MCF 10A (cell line): ENCODE results near the gene CENPM. TPM values are rescaled to one million over a fixed set of nuclear protein-coding genes. Genes with fewer than 3 reads are reported as not detected.

Source experiments
- BruUV-seq: library from RNA; stranded (reverse); fragments of 400-500 nt; replicated peaks from 2 replicates; lab custom pipeline; 2021; lab: Mats Ljungman, UMichigan
- CTCF ChIA-PET: fragments of 300-600 bp; sonication (Branson Sonifier 250); formaldehyde crosslinking; extraction: SDS; loops from one replicate; lab custom pipeline; 2021; ENCODE audit warnings: antibody characterized with exemption, inconsistent platforms; lab: Yijun Ruan, JAX
- POLR2A ChIA-PET: fragments of 300-600, 350-650 bp; sonication (Branson Sonifier 250); formaldehyde crosslinking; extraction: SDS; loops from one replicate; lab custom pipeline; 2020; ENCODE audit warnings: antibody characterized with exemption, inconsistent platforms; lab: Yijun Ruan, JAX
- DNase-seq: peaks from one replicate; pipeline ENCODE4 v3.0.0-alpha.2; 2018; ENCODE audit not compliant: unreplicated experiment
- H3K27ac Mint-ChIP-seq: one replicate; pipeline ENCODE4 v1.8.0; 2022; ENCODE audit warnings: mild to moderate bottlenecking, low read depth, mixed read lengths; ENCODE audit not compliant: unreplicated experiment
- H3K27me3 Mint-ChIP-seq: one replicate; pipeline ENCODE4 v1.8.0; 2022; ENCODE audit warnings: mixed read lengths; ENCODE audit not compliant: insufficient read depth, unreplicated experiment
- H3K36me3 Mint-ChIP-seq: one replicate; pipeline ENCODE4 v1.8.0; 2022; ENCODE audit warnings: mild to moderate bottlenecking, moderate library complexity, mixed read lengths; ENCODE audit not compliant: insufficient read depth, unreplicated experiment
- H3K4me1 Mint-ChIP-seq: one replicate; pipeline ENCODE4 v1.8.0; 2022; ENCODE audit warnings: mixed read lengths; ENCODE audit not compliant: insufficient read depth, unreplicated experiment
- H3K4me3 Mint-ChIP-seq: one replicate; pipeline ENCODE4 v1.8.0; 2022; ENCODE audit warnings: mild to moderate bottlenecking, moderate library complexity, mixed read lengths; ENCODE audit not compliant: unreplicated experiment
- H3K9me3 Mint-ChIP-seq: one replicate; pipeline ENCODE4 v1.8.0; 2022; ENCODE audit warnings: mixed read lengths; ENCODE audit not compliant: unreplicated experiment
- CTCF ChIP-seq: fragments of 200-600 bp; IDR thresholded peaks from one replicate; pipeline ENCODE4 v1.8.0; 2022; ENCODE audit warnings: antibody characterized with exemption, mild to moderate bottlenecking; ENCODE audit not compliant: unreplicated experiment
- intact Hi-C: fragments of 100-400 bp; cut with micrococcal nuclease; formaldehyde crosslinking; loops from 2 replicates; pipeline ENCODE4 v1.14.1; 2022
- total RNA-seq: library from RNA; stranded (reverse); gene quantifications from 2 replicates; pipeline ENCODE4 v1.2.3, GENCODE V29; 2022

The CENPM gene
- total RNA-seq, 1 experiment from 2014 or later: 21.1 TPM

DNA sequence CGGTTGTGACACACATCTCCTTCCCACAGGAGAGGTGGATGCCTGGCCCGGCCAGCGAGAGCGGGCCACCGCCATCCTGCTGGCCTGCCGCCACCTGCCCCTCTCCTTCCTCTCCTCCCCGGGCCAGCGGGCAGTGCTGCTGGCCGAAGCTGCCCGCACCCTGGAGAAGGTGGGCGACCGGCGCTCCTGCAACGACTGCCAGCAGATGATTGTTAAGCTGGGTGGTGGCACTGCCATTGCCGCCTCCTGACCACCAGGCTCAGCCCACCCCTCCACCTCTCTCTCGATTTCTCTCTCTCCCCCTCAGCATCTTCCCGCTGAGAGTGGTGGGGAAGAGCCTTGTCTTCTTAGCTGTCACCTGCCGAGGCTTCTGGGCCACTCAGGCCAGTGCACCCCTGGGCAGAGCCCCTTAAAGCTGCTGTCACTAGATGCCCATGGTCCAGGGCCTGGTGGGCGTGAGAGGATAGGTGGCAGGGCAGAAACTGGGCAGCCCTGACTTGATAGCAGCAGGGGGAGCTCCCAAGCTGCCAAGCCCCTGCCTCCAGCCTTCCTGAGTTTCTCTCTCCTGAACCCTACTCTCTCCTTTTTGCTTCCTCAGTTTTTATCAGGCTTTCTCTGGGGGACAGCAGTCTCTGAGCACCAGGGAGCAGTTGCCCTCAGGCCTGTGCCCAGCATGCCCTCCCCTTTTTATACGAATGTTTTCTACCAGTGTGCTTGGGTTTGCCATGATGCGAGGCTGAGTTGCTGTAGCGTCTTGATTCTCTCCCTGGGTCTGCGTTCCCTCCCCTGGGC, 41.3 kb downstream of the CENPM start:
- Mint-ChIP-seq H3K4me3 (no peak overlapping the region), H3K4me1 (no peaks in the 10 kb centered on the region)
- POLR2A ChIA-PET: no interaction called here

GRCh38 chr22:41904450-41905410, 42.2 kb downstream of the CENPM start:
- peaks cover 36% of the 10 kb centered on the region for H3K36me3 Mint-ChIP-seq
- no peak overlapping the region for H3K27ac Mint-ChIP-seq
- TF ChIP-seq CTCF: no peak
- POLR2A ChIA-PET: interaction anchor here (0.7 kb wide), 1 partner anchor 15 kb away, joined by 3 read pairs; no protein-coding TSS in a partner anchor
- H3K4me1 Mint-ChIP-seq: no peaks in the 10 kb centered on the region
- no peak overlapping the region for H3K4me3 Mint-ChIP-seq
- no TSS peak for BruUV-seq
- CTCF ChIA-PET: no interaction called here
- no peak for DNase-seq
- no peaks in the 10 kb centered on the region for H3K9me3 Mint-ChIP-seq
- intact Hi-C loops: no loop called here
- H3K27me3 Mint-ChIP-seq: no peaks in the 10 kb centered on the region

More for the DNA sequence above, 41.3 kb downstream of the CENPM start:
- Mint-ChIP-seq H3K36me3 (peaks cover 31% of the 10 kb centered on the region), H3K27me3 (no peaks in the 10 kb centered on the region), H3K27ac (no peak overlapping the region), H3K9me3 (no peaks in the 10 kb centered on the region)
- DNase-seq: no peak
- intact Hi-C loops: no loop called here
- CTCF ChIA-PET: no interaction called here
- BruUV-seq: no TSS peak
- TF ChIP-seq CTCF: no peak

DNA sequence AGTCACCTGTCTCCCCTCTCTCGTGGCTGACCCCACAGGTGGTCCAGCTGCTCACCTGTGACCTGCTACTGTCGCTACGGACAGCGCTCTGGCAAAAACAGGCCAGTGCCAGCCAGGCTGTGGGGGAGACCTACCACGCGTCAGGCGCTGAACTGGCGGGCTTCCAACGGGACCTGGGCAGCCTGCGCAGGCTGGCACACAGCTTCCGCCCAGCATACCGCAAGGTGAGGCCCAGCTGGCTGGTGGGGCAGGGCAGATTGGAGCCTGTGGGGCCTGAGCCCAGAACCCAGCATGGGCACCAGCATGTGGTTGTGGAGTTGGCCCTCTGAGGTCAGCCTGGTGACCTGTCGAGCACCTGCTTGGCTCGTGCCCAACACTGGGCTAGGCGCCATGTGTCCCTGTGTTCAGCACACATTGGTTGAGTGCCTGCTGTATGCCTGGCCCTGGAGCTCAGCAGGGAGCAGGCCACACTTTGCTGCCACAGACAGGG, 44.0 kb downstream of the CENPM start:
- DNase-seq: no peak
- no TSS peak for BruUV-seq
- ChIA-PET POLR2A (interaction anchor here (0.7 to 1.4 kb wide), 2 partner anchors 10 to 41 kb away, joined by 3 read pairs; no protein-coding TSS in a partner anchor), CTCF (interaction anchor here (0.7 to 1.5 kb wide), 3 partner anchors 38 to 206 kb away, joined by 3 to 8 read pairs (median 3); no protein-coding TSS in a partner anchor)
- no peak overlapping the region for H3K4me3 Mint-ChIP-seq
- H3K27ac Mint-ChIP-seq: no peak overlapping the region
- TF ChIP-seq CTCF: no peak
- H3K27me3 Mint-ChIP-seq: no peaks in the 10 kb centered on the region
- H3K4me1 Mint-ChIP-seq: no peaks in the 10 kb centered on the region
- H3K9me3 Mint-ChIP-seq: no peaks in the 10 kb centered on the region
- intact Hi-C loops: no loop called here
- peaks cover 54% of the 10 kb centered on the region for H3K36me3 Mint-ChIP-seq
